Right lobe of liver (tissue), 6 donors: ENCODE measurements around the gene CRTC1. TPM values are rescaled to one million over a fixed set of nuclear protein-coding genes. Genes with fewer than 3 reads are reported as not detected.
A peak's percentile ranks its signal among the peaks of the same experiment; 100 is the strongest.

Experiments
- ATAC-seq, 4 donors: fragments of 200-7000 bp; cut with Tn5 transposase; one replicate each; pipeline ENCODE4 v1.9.1; 2020; ENCODE audit warnings: mild to moderate bottlenecking in 4 of 4, moderate library complexity in 4 of 4
- DNase-seq, 3 donors: peaks; one replicate each; pipeline ENCODE4 v3.0.0-alpha.2; 2020
- H3K27ac ChIP-seq, 3 donors: fragments of 200-600 bp; one replicate each; pipeline ENCODE4 v1.8.0; 2022
- H3K27me3 ChIP-seq, 2 donors: fragments of 200-600 bp; one replicate each; pipeline ENCODE4 v1.8.0; 2022
- H3K36me3 ChIP-seq, 4 donors: fragments of 200-600 bp; sonication (generic) in 1 of 4; one replicate each; pipeline versions ENCODE4 v1.5.1 to v1.8.0; 2017 to 2022; ENCODE audit warnings: control low read depth in 1 of 4
- H3K4me1 ChIP-seq, 4 donors: fragments of 200-600 bp; sonication (generic) in 1 of 4; one replicate each; pipeline versions ENCODE4 v1.5.1 to v1.8.0; 2017 to 2022; ENCODE audit warnings: control low read depth in 1 of 4
- H3K4me3 ChIP-seq, 3 donors: fragments of 200-600 bp; one replicate each; pipeline ENCODE4 v1.8.0; 2022
- H3K9me3 ChIP-seq, 4 donors: fragments of 200-600 bp; sonication (generic) in 1 of 4; one replicate each; pipeline versions ENCODE4 v1.5.1 to v1.8.0; 2017 to 2022; ENCODE audit warnings: control low read depth in 1 of 4
- POLR2A ChIP-seq: fragments of 450-650 bp; IDR thresholded peaks from one replicate; pipeline ENCODE4 v1.6.1; 2017; ENCODE audit warnings: antibody characterized with exemption, mild to moderate bottlenecking
- WGBS: methylation state at CpG from one replicate; pipeline ENCODE4 v1.1.6; 2018; ENCODE audit warnings: low coverage, low lambda C conversion rate; ENCODE audit not compliant: insufficient coverage; ENCODE audit errors: missing lambda C conversion rate; 5-methylcytosine and 5-hydroxymethylcytosine counted together
- intact Hi-C, 2 donors: fragments of 100-400 bp; cut with DNase I; formaldehyde crosslinking; loops; one replicate each; pipeline versions ENCODE4 v1.11.2 to v1.14.1; 2022
- long read RNA-seq: library from polyadenylated mRNA; unstranded; transcript quantifications from one replicate; pipeline ENCODE4 v2.0.0, GENCODE V29; 2019
- total RNA-seq, 6 experiments: library from RNA; depleted of rRNA in 2 of 6; stranded (reverse); fragments of >200 nt in 2 of 6; fragmentation: NEBNext Ultra II Directional in 3 of 6; extraction: Animal tissue kit (Norgen Biotek cat#: 25700) in 3 of 6; gene quantifications; one replicate each; pipeline versions ENCODE4 v1.1.0 to v1.2.4, GENCODE V29; 2016 to 2023
- TF ChIP-seq, protein P1 (sequence below), 4 donors: fragments of 200-600 bp in 3 of 4; fragments of 450-650 bp in 1 of 4; IDR thresholded peaks; one replicate each; pipeline versions ENCODE4 v1.5.1 to v1.8.0; 2016 to 2022; ENCODE audit warnings: antibody characterized with exemption in 4 of 4, mild to moderate bottlenecking in 2 of 4
- donor health status: DM: no; HTN: yes; CAD: no.
- donor health status: DM: no; HTN: no; CAD: no.
- donor health status: DM: no; HTN: no; CAD: no.
- donor health status: DM: no; HTN: yes; CAD: no.
- donor health status: DM: no; HTN: yes; CAD: no.

CRTC1 gene, protein sequence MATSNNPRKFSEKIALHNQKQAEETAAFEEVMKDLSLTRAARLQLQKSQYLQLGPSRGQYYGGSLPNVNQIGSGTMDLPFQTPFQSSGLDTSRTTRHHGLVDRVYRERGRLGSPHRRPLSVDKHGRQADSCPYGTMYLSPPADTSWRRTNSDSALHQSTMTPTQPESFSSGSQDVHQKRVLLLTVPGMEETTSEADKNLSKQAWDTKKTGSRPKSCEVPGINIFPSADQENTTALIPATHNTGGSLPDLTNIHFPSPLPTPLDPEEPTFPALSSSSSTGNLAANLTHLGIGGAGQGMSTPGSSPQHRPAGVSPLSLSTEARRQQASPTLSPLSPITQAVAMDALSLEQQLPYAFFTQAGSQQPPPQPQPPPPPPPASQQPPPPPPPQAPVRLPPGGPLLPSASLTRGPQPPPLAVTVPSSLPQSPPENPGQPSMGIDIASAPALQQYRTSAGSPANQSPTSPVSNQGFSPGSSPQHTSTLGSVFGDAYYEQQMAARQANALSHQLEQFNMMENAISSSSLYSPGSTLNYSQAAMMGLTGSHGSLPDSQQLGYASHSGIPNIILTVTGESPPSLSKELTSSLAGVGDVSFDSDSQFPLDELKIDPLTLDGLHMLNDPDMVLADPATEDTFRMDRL
- total RNA-seq: 1 to 10 TPM; 1.7 to 7.2 (median 4.9) TPM
- long read RNA-seq: 0 reads

DNA sequence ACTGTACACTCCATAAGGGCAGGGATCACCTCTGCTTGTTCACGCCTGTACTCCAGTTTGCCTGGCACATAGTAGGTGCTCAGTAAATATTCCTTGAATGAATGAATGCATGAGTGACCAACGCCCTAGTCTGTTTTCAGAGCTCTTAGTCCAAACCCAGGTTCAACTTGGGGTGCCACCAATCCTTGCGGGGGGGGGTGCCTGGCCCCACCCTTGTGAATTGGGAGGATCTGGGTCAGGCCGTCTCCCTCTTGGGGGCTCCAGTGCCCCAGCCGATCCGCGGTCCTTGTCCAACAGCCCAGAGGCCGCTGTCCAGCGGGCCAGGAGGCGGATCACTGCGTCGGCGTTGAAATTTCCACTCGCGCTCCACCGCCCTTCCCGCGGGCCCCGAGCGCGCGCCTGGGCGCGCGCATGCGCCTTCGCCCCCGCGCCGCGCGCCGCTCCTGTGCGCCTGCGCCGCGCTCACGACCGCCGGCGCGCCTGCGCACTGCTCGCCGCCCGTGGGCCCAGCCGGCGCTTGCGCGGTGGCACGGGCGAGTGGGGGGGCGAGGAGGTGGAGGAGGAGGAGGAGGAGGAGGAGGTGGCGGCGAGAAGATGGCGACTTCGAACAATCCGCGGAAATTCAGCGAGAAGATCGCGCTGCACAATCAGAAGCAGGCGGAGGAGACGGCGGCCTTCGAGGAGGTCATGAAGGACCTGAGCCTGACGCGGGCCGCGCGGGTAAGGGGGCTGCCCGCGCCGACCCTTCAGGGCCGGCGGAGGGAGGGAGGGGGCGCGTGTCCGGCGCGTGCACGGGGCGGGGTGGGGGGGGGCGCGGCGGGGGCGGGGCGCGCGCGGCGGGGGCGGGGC is at the start of gene CRTC1:
Gene CRTC1 (plus strand): TSS at position 572 of the 849 bp plus-strand sequence. CDS start 23 bp downstream, at position 595.
- TF ChIP-seq, protein P1, sequence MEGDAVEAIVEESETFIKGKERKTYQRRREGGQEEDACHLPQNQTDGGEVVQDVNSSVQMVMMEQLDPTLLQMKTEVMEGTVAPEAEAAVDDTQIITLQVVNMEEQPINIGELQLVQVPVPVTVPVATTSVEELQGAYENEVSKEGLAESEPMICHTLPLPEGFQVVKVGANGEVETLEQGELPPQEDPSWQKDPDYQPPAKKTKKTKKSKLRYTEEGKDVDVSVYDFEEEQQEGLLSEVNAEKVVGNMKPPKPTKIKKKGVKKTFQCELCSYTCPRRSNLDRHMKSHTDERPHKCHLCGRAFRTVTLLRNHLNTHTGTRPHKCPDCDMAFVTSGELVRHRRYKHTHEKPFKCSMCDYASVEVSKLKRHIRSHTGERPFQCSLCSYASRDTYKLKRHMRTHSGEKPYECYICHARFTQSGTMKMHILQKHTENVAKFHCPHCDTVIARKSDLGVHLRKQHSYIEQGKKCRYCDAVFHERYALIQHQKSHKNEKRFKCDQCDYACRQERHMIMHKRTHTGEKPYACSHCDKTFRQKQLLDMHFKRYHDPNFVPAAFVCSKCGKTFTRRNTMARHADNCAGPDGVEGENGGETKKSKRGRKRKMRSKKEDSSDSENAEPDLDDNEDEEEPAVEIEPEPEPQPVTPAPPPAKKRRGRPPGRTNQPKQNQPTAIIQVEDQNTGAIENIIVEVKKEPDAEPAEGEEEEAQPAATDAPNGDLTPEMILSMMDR (IDR thresholded peaks at IDR 0.05): no peak
- TF ChIP-seq POLR2A: peak; percentile 62
- Histone ChIP-seq H3K36me3 (no peaks in the 10 kb centered on the region), H3K27me3 (no peaks in the 10 kb centered on the region), H3K4me3 (peak within 1 kb of the TSS; percentile 48 to 63 (median 55)), H3K4me1 (peaks cover 0 to 24% (median 0%) of the 10 kb centered on the region in 4 donors), H3K9me3 (no peaks in the 10 kb centered on the region), H3K27ac (peak within 1 kb of the TSS; percentile 65 to 72 (median 67))
- peak; percentile 76 to 89 (median 80) for ATAC-seq
- peak; percentile 91 to 93 (median 91) for DNase-seq
- intact Hi-C loops: no loop called here
- under 1% methylated on average over 36 of the region's 93 CpGs for WGBS

DNA sequence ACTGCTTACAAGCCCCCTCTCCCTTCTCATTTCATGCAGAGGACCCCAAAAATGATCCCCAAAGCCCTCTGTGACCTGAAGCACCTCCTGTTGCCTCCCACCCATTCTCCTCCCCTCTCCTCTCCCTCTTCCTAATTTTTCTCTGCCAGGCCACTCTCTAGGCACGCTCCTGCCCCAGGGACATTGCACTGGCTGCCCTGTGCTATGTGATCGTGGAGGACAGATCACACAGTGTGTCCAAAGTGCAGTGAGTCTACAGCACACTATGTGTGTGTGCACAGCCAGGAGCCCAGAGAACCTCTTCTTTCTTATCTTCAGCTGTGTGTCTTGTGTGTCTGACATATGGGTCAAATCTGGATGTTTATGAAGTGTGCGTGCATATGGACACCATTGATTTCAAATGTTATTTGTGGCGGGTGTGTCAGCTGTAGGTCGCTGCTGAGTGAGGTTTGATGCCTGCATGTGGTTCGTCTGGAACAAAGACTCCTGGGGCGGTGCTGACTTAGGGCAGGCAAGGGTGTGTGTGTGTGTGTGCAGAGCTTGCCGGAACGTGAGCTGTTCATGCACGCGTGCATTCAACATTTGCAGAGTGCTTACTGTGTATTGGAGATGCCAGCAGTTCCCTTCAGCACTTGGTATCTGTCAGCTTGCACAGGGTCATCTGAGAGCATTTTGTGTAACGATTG is 48.7 kb upstream of the CRTC1 start:
- intact Hi-C loops: no loop called here
- Histone ChIP-seq H3K36me3 (no peaks in the 10 kb centered on the region), H3K4me3 (no peak overlapping the region), H3K9me3 (no peaks in the 10 kb centered on the region), H3K4me1 (peaks cover 0 to 10% (median 0%) of the 10 kb centered on the region in 4 donors), H3K27ac (no peak overlapping the region), H3K27me3 (no peaks in the 10 kb centered on the region)
- 62% methylated on average over 6 of the region's 12 CpGs for WGBS
- no peak for ATAC-seq
- TF ChIP-seq POLR2A: no peak
- TF ChIP-seq, protein P1 (IDR thresholded peaks at IDR 0.05): no peak
- DNase-seq: no peak

DNA sequence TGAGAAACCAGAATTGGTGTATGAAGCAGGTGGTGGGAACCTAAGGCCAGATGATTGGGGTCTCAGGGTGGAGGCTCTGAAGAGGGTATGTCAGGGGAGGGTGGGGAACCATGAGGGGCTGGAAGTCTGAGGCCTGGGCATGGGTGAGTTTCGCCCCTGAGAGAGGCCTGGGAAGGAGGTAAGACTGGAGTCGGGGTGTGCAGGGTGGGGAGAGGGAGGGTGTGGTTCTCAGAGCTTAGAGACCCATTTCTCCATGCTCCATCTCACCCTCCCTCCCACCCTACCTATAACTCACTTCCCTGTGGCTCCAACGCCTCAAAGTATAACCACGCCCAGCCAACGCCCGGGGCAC is 47.7 kb upstream of the CRTC1 start:
- 20% methylated on average over 3 of the region's 6 CpGs for WGBS
- intact Hi-C loops: no loop called here
- DNase-seq (no peak), ATAC-seq (no peak)
- no peaks in the 10 kb centered on the region for H3K36me3 ChIP-seq
- no peak overlapping the region for H3K27ac ChIP-seq
- no peaks in the 10 kb centered on the region for H3K9me3 ChIP-seq
- H3K4me1 ChIP-seq: peaks cover 0 to 10% (median 0%) of the 10 kb centered on the region in 4 donors
- H3K27me3 ChIP-seq: no peaks in the 10 kb centered on the region
- TF ChIP-seq, protein P1 (IDR thresholded peaks at IDR 0.05): no peak
- TF ChIP-seq POLR2A: no peak
- no peak overlapping the region for H3K4me3 ChIP-seq
